Activated CD8-positive, alpha-beta T cell treated with anti-CD3 and anti-CD28 coated beads, Interleukin-2, amount 10 ng/mL, durations not matched to agents 7 days and 5 days (primary cell): ENCODE measurements around the gene CPEB1. TPM values are rescaled to one million over a fixed set of nuclear protein-coding genes. Genes with fewer than 3 reads are reported as not detected.
A peak's percentile ranks its signal among the peaks of the same experiment; 100 is the strongest.
"Not testable (repeated sequence)": the region's sequence is repeated elsewhere in the genome, so short reads cannot be mapped to it uniquely, and the experiment has no call there.

ENCODE experiments used
- ATAC-seq: fragments of 150-1000 bp; cut with Tn5 transposase; one replicate; pipeline ENCODE4 v1.10.0; 2021; ENCODE audit warnings: moderate library complexity
- CTCF ChIA-PET: fragments of 350-600 bp; sonication (Branson Sonifier 250); formaldehyde crosslinking; loops from one replicate; lab custom pipeline; 2021; ENCODE audit warnings: antibody characterized with exemption; lab: Charles Lee
- POLR2A ChIA-PET: fragments of 350-600 bp; sonication (Branson Sonifier 250); formaldehyde crosslinking; loops from one replicate; lab custom pipeline; 2021; ENCODE audit warnings: antibody characterized with exemption; lab: Charles Lee
- DNase-seq: peaks from one replicate; pipeline ENCODE4 v3.0.0-alpha.2; 2020
- H3K27ac Mint-ChIP-seq: one replicate; pipeline ENCODE4 v1.8.0; 2021; ENCODE audit warnings: mild to moderate bottlenecking, mixed read lengths
- H3K27me3 Mint-ChIP-seq: one replicate; pipeline ENCODE4 v1.8.0; 2021; ENCODE audit warnings: low read depth, mixed read lengths
- H3K36me3 Mint-ChIP-seq: one replicate; pipeline ENCODE4 v1.8.0; 2021; ENCODE audit warnings: low read depth, mixed read lengths
- H3K4me1 Mint-ChIP-seq: one replicate; pipeline ENCODE4 v1.8.0; 2021; ENCODE audit warnings: low read depth, mixed read lengths
- H3K4me3 Mint-ChIP-seq: one replicate; pipeline ENCODE4 v1.8.0; 2021; ENCODE audit warnings: mild to moderate bottlenecking, mixed read lengths
- H3K9me3 Mint-ChIP-seq: one replicate; pipeline ENCODE4 v1.8.0; 2022; ENCODE audit warnings: mixed read lengths; ENCODE audit not compliant: insufficient read depth
- total RNA-seq, 2 experiments: library from RNA; stranded (reverse); gene quantifications; one replicate each; pipeline ENCODE4 v1.2.3, GENCODE V29; 2021

Gene CPEB1
- total RNA-seq, 2 experiments from 2014 or later: 0.18 to 0.29 TPM

GRCh38 chr15:82539691-82540054 lies 107.5 kb downstream of the CPEB1 start:
- ChIA-PET POLR2A (interaction anchor here (0.6 to 3.7 kb wide), 10 partner anchors 9 to 472 kb away, joined by 3 to 31 read pairs (median 6); partner anchors contain the start of genes C15orf40, RAMAC and WHAMM), CTCF (interaction anchor here (1.0 to 6.1 kb wide), 8 partner anchors 8 to 1274 kb away, joined by 3 to 57 read pairs (median 4); partner anchors contain the start of gene RAMAC)
- H3K4me1 Mint-ChIP-seq: peaks cover 45% of the 10 kb centered on the region
- H3K27ac Mint-ChIP-seq: peak overlapping the region; percentile 97
- H3K4me3 Mint-ChIP-seq: peak overlapping the region; percentile 97
- no peaks in the 10 kb centered on the region for H3K9me3 Mint-ChIP-seq
- no peak for ATAC-seq
- H3K36me3 Mint-ChIP-seq: peaks cover 58% of the 10 kb centered on the region
- no peaks in the 10 kb centered on the region for H3K27me3 Mint-ChIP-seq
- DNase-seq: no peak

- ChIA-PET CTCF (interaction anchor here (0.7 to 6.1 kb wide), 12 partner anchors 8 to 1273 kb away, joined by 3 to 57 read pairs (median 4); partner anchors contain the start of genes C15orf40 and RAMAC), POLR2A (interaction anchor here (0.8 to 3.7 kb wide), 7 partner anchors 9 to 472 kb away, joined by 3 to 31 read pairs (median 7); partner anchors contain the start of genes C15orf40 and WHAMM)
- H3K4me3 Mint-ChIP-seq: peak overlapping the region; percentile 97
- peak overlapping the region; percentile 97 for H3K27ac Mint-ChIP-seq
- H3K9me3 Mint-ChIP-seq: no peaks in the 10 kb centered on the region
- DNase-seq: peak; percentile 14
- peaks cover 45% of the 10 kb centered on the region for H3K4me1 Mint-ChIP-seq
- no peak for ATAC-seq
- H3K36me3 Mint-ChIP-seq: peaks cover 64% of the 10 kb centered on the region
- no peaks in the 10 kb centered on the region for H3K27me3 Mint-ChIP-seq
Measured at GRCh38 chr15:82538961-82539690, 108.0 kb downstream of the CPEB1 start.

- Mint-ChIP-seq H3K4me1 (peaks cover 37% of the 10 kb centered on the region), H3K27me3 (no peaks in the 10 kb centered on the region), H3K36me3 (peaks cover 72% of the 10 kb centered on the region), H3K9me3 (no peaks in the 10 kb centered on the region), H3K4me3 (peak overlapping the region; percentile 97), H3K27ac (peak overlapping the region; percentile 57)
- ChIA-PET CTCF (interaction anchor here (1.4 to 2.1 kb wide), 2 partner anchors 9 to 474 kb away, joined by 4 to 7 read pairs; partner anchors contain the start of gene C15orf40), POLR2A (interaction anchor here (0.8 kb wide), 1 partner anchor 1240 kb away, joined by 3 read pairs; no protein-coding TSS in a partner anchor)
- ATAC-seq: no peak
- DNase-seq: no peak
Measured at GRCh38 chr15:82537351-82537908, 109.7 kb downstream of the CPEB1 start.

GRCh38 chr15:82536409-82537350 lies 110.5 kb downstream of the CPEB1 start:
- ChIA-PET POLR2A (no interaction called here), CTCF (interaction anchor here (2.1 kb wide), 1 partner anchor 9 kb away, joined by 7 read pairs; no protein-coding TSS in a partner anchor)
- Mint-ChIP-seq H3K27ac (peak overlapping the region; percentile 52), H3K4me1 (peaks cover 36% of the 10 kb centered on the region), H3K27me3 (no peaks in the 10 kb centered on the region), H3K36me3 (peaks cover 72% of the 10 kb centered on the region), H3K9me3 (no peaks in the 10 kb centered on the region), H3K4me3 (no peak overlapping the region)
- ATAC-seq (no peak), DNase-seq (no peak)

- Mint-ChIP-seq H3K4me3 (no peak overlapping the region), H3K27ac (peak overlapping the region; percentile 52), H3K27me3 (no peaks in the 10 kb centered on the region), H3K36me3 (peaks cover 66% of the 10 kb centered on the region), H3K4me1 (peaks cover 39% of the 10 kb centered on the region), H3K9me3 (no peaks in the 10 kb centered on the region)
- ATAC-seq: no peak
- ChIA-PET POLR2A (interaction anchor here (0.6 kb wide), 1 partner anchor 592 kb away, joined by 3 read pairs; no protein-coding TSS in a partner anchor), CTCF (no interaction called here)
- DNase-seq: peak; percentile 18
Measured at GRCh38 chr15:82535566-82536408, 111.4 kb downstream of the CPEB1 start.

- H3K27ac Mint-ChIP-seq: not testable (repeated sequence)
Measured at GRCh38 chr15:82535151-82535550, 112.0 kb downstream of the CPEB1 start.

GRCh38 chr15:82534457-82534861 lies 112.7 kb downstream of the CPEB1 start:
- H3K9me3 Mint-ChIP-seq, CTCF ChIA-PET, H3K27ac Mint-ChIP-seq, POLR2A ChIA-PET, ATAC-seq, H3K4me3 Mint-ChIP-seq, DNase-seq, H3K27me3 Mint-ChIP-seq: not testable (repeated sequence)
- H3K36me3 Mint-ChIP-seq: peaks cover 58% of the 10 kb centered on the region
- peaks cover 44% of the 10 kb centered on the region for H3K4me1 Mint-ChIP-seq

More at GRCh38 chr15:82535151-82535550, 112.0 kb downstream of the CPEB1 start:
- peaks cover 63% of the 10 kb centered on the region for H3K36me3 Mint-ChIP-seq
- POLR2A ChIA-PET: interaction anchor here (0.6 kb wide), 1 partner anchor 593 kb away, joined by 3 read pairs; no protein-coding TSS in a partner anchor
- H3K4me1 Mint-ChIP-seq: peaks cover 43% of the 10 kb centered on the region
- CTCF ChIA-PET, H3K27me3 Mint-ChIP-seq, ATAC-seq, H3K9me3 Mint-ChIP-seq, DNase-seq, H3K4me3 Mint-ChIP-seq: not testable (repeated sequence)

GRCh38 chr15:82533801-82534200 lies 113.4 kb downstream of the CPEB1 start:
- Mint-ChIP-seq H3K4me3 (no peak overlapping the region), H3K36me3 (peaks cover 52% of the 10 kb centered on the region), H3K9me3 (no peaks in the 10 kb centered on the region), H3K4me1 (peaks cover 39% of the 10 kb centered on the region), H3K27ac (no peak overlapping the region), H3K27me3 (no peaks in the 10 kb centered on the region)
- peak; percentile 20 for DNase-seq
- no peak for ATAC-seq
- ChIA-PET CTCF (no interaction called here), POLR2A (no interaction called here)

- Mint-ChIP-seq H3K27ac (no peak overlapping the region), H3K27me3 (peaks cover 3% of the 10 kb centered on the region), H3K4me1 (peaks cover 32% of the 10 kb centered on the region), H3K9me3 (no peaks in the 10 kb centered on the region), H3K4me3 (no peak overlapping the region), H3K36me3 (peaks cover 45% of the 10 kb centered on the region)
- ChIA-PET CTCF (interaction anchor here (3.3 kb wide), 1 partner anchor 9 kb away, joined by 57 read pairs; the partner anchor contains the start of gene RPS17), POLR2A (interaction anchor here (0.6 kb wide), 1 partner anchor 291 kb away, joined by 3 read pairs; no protein-coding TSS in a partner anchor)
- DNase-seq (peak; percentile 19), ATAC-seq (no peak)
Measured at GRCh38 chr15:82532991-82533481, 114.1 kb downstream of the CPEB1 start.

- Mint-ChIP-seq H3K27ac (no peak overlapping the region), H3K36me3 (peaks cover 40% of the 10 kb centered on the region), H3K9me3 (no peaks in the 10 kb centered on the region), H3K4me1 (peaks cover 26% of the 10 kb centered on the region), H3K4me3 (no peak overlapping the region), H3K27me3 (peaks cover 3% of the 10 kb centered on the region)
- peak; percentile 19 for DNase-seq
- ChIA-PET CTCF (interaction anchor here (2.3 to 3.3 kb wide), 2 partner anchors 9 to 468 kb away, joined by 11 to 57 read pairs; partner anchors contain the start of gene RPS17), POLR2A (interaction anchor here (0.6 kb wide), 1 partner anchor 291 kb away, joined by 3 read pairs; no protein-coding TSS in a partner anchor)
- ATAC-seq: no peak
Measured at GRCh38 chr15:82532383-82532990, 114.7 kb downstream of the CPEB1 start.
